ENCODE results near the gene PNRC2. TPM values are rescaled to one million over a fixed set of nuclear protein-coding genes. Genes with fewer than 3 reads are reported as not detected.
"Not testable (repeated sequence)": the region's sequence is repeated elsewhere in the genome, so short reads cannot be mapped to it uniquely, and the experiment has no call there.

Gene PNRC2
- polyA plus RNA-seq, 1 donor: 209 TPM

- DNase-seq: no peak
Observed at GRCh38 chr1:23930861-23931490, 28.7 kb upstream of the PNRC2 start.

- no peak for DNase-seq
Observed at GRCh38 chr1:23931491-23931880, 28.1 kb upstream of the PNRC2 start.

- no peak for DNase-seq
Observed at GRCh38 chr1:23936481-23937176, 23.0 kb upstream of the PNRC2 start.

GRCh38 chr1:23947366-23947765 is 12.3 kb upstream of the PNRC2 start:
- DNase-seq: no peak

GRCh38 chr1:23953020-23953419 is 6.6 kb upstream of the PNRC2 start:
- no peak for DNase-seq

- DNase-seq: no peak
Observed at GRCh38 chr1:23957096-23957495, 2.5 kb upstream of the PNRC2 start.

GRCh38 chr1:23958040-23958809 is 1.4 kb upstream of the PNRC2 start:
- DNase-seq: not testable (repeated sequence)

- peak; percentile 85 for DNase-seq
Observed at GRCh38 chr1:23958810-23959460, 693 bp upstream of the PNRC2 start.

- DNase-seq: no peak
Observed at GRCh38 chr1:23960291-23961020, 828 bp downstream of the PNRC2 start.

- DNase-seq: no peak
Observed at GRCh38 chr1:23963617-23964234, 4.1 kb downstream of the PNRC2 start.

GRCh38 chr1:23964235-23964668 is 4.6 kb downstream of the PNRC2 start:
- DNase-seq: no peak

GRCh38 chr1:23964790-23965740 is 5.4 kb downstream of the PNRC2 start:
- no peak for DNase-seq

- no peak for DNase-seq
Observed at GRCh38 chr1:23966973-23967493, 7.4 kb downstream of the PNRC2 start.

- DNase-seq: no peak
Observed at GRCh38 chr1:23967871-23968270, 8.2 kb downstream of the PNRC2 start.

GRCh38 chr1:23977187-23977853 is 17.7 kb downstream of the PNRC2 start:
- DNase-seq: no peak

- no peak for DNase-seq
Observed at GRCh38 chr1:23977854-23978191, 18.2 kb downstream of the PNRC2 start.

- DNase-seq: no peak
Observed at GRCh38 chr1:23978805-23979204, 19.2 kb downstream of the PNRC2 start.

- no peak for DNase-seq
Observed at GRCh38 chr1:23979387-23979880, 19.8 kb downstream of the PNRC2 start.
